Endodermal cell (in vitro differentiated cells): Measurements from ENCODE around the gene HORMAD2. TPM values are rescaled to one million over a fixed set of nuclear protein-coding genes. Genes with fewer than 3 reads are reported as not detected.

ENCODE experiments used
- DNase-seq: peaks from one replicate; pipeline ENCODE4 v3.0.0-alpha.2; 2017
- H3K27ac ChIP-seq: 2 replicates; pipeline ENCODE4 v1.5.1; 2013; ENCODE audit warnings: mild to moderate bottlenecking, low read depth, low read length, moderate library complexity
- H3K27me3 ChIP-seq: 2 replicates; pipeline ENCODE4 v1.6.1; 2013; ENCODE audit warnings: mild to moderate bottlenecking, low read length, moderate library complexity; ENCODE audit not compliant: insufficient read depth, control insufficient read depth, poor library complexity, severe bottlenecking
- H3K36me3 ChIP-seq: 2 replicates; pipeline ENCODE4 v1.7.0; 2013; ENCODE audit warnings: mild to moderate bottlenecking, low read length, moderate library complexity; ENCODE audit not compliant: control insufficient read depth, insufficient read depth
- H3K4me1 ChIP-seq: one replicate; pipeline ENCODE4 v1.7.0; 2013; ENCODE audit warnings: low read length; ENCODE audit not compliant: control insufficient read depth, insufficient read depth
- H3K4me3 ChIP-seq: 2 replicates; pipeline ENCODE4 v1.5.1; 2013; ENCODE audit warnings: mild to moderate bottlenecking, low read length, moderate library complexity
- H3K9ac ChIP-seq: 2 replicates; pipeline ENCODE4 v1.6.1; 2013; ENCODE audit warnings: mild to moderate bottlenecking, low read length, moderate library complexity; ENCODE audit not compliant: poor library complexity, severe bottlenecking; ENCODE audit errors: extremely low read depth
- H3K9me3 ChIP-seq: 2 replicates; pipeline ENCODE4 v1.6.1; 2013; ENCODE audit warnings: mild to moderate bottlenecking, low read length, moderate library complexity; ENCODE audit not compliant: control insufficient read depth
- H3K27ac Mint-ChIP-seq: 2 replicates; pipeline ENCODE4 v1.8.0; 2020; ENCODE audit warnings: mixed read lengths
- H3K27me3 Mint-ChIP-seq: 2 replicates; pipeline ENCODE4 v1.8.0; 2021; ENCODE audit warnings: mild to moderate bottlenecking, mixed read lengths; ENCODE audit not compliant: insufficient read depth
- H3K36me3 Mint-ChIP-seq: 2 replicates; pipeline ENCODE4 v1.8.0; 2020; ENCODE audit warnings: low read depth, mixed read lengths
- H3K4me1 Mint-ChIP-seq: 2 replicates; pipeline ENCODE4 v1.8.0; 2020; ENCODE audit warnings: mixed read lengths
- H3K4me3 Mint-ChIP-seq: 2 replicates; pipeline ENCODE4 v1.8.0; 2020; ENCODE audit warnings: mild to moderate bottlenecking, moderate library complexity, mixed read lengths
- H3K9me3 Mint-ChIP-seq: 2 replicates; pipeline ENCODE4 v1.8.0; 2020; ENCODE audit warnings: mild to moderate bottlenecking, mixed read lengths
- CTCF ChIP-seq: fragments of 200-600 bp; sonication (generic); conservative IDR thresholded peaks from 2 replicates; pipeline ENCODE4 v1.5.0; 2021; ENCODE audit warnings: antibody characterized with exemption, mild to moderate bottlenecking
- WGBS, 2 experiments: methylation state at CpG; one replicate each; pipeline versions ENCODE4 v1.1.5 to v1.1.7; 2013; ENCODE audit warnings: missing lambda C conversion rate in 2 of 2, mixed read lengths in 1 of 2; ENCODE audit not compliant: insufficient coverage in 1 of 2, insufficient read length in 1 of 2; 5-methylcytosine and 5-hydroxymethylcytosine counted together
- long read RNA-seq, 4 experiments: library from polyadenylated mRNA in 2 of 4; library from RNA in 1 of 4; library from capped mRNA in 1 of 4; stranded (forward) in 3 of 4; unstranded in 1 of 4; transcript quantifications; one replicate each; pipeline ENCODE4 v2.0.0, GENCODE V29; 2020 to 2021; ENCODE audit warnings: inconsistent platforms in 1 of 4
- polyA plus RNA-seq, 2 experiments: library from polyadenylated mRNA; stranded (reverse); fragments of 50-300 nt; gene quantifications; one replicate each; pipeline ENCODE4 v1.2.3, GENCODE V29; 2013
- total RNA-seq, 2 donors: library from RNA; stranded (reverse); fragmentation: NEBNext Ultra II Directional in 1 of 2; extraction: Animal tissue kit (Norgen Biotek cat#: 25700) in 1 of 2; gene quantifications; 2 replicates in 1 of 2; 3 replicates in 1 of 2; pipeline ENCODE4 v1.2.1, GENCODE V29; 2021

Gene HORMAD2
- under 1 TPM in 1 of 2 donors, not detected in 1; 0.55 TPM for total RNA-seq
- not detected for polyA plus RNA-seq (2013, experiment 1 of 2)
- polyA plus RNA-seq (2013, experiment 2 of 2): not detected
- long read RNA-seq, experiment 1: 0 reads
- long read RNA-seq, experiment 2: 0 reads
- long read RNA-seq, experiment 3: 0 reads
- long read RNA-seq, experiment 4: 0 reads

GRCh38 chr22:30079952-30080533 lies at the start of gene HORMAD2:
HORMAD2 (plus strand) TSS chr22:30080464; CDS start chr22:30093953, 13,489 bp downstream.
- no peaks in the 10 kb centered on the region for H3K36me3 Mint-ChIP-seq
- peaks cover 20% of the 10 kb centered on the region for H3K27me3 Mint-ChIP-seq
- H3K27me3 ChIP-seq: peaks cover 5% of the 10 kb centered on the region
- peaks cover 5% of the 10 kb centered on the region for H3K9me3 ChIP-seq
- H3K9ac ChIP-seq: no peak within 1 kb of the TSS
- H3K27ac Mint-ChIP-seq: peak within 1 kb of the TSS; percentile 65
- peaks cover 19% of the 10 kb centered on the region for H3K4me1 Mint-ChIP-seq
- DNase-seq: peak; percentile 98
- H3K4me3 ChIP-seq: no peak within 1 kb of the TSS
- no peak within 1 kb of the TSS for H3K27ac ChIP-seq
- no peaks in the 10 kb centered on the region for H3K36me3 ChIP-seq
- TF ChIP-seq CTCF: no peak
- H3K9me3 Mint-ChIP-seq: peaks cover 10% of the 10 kb centered on the region
- H3K4me3 Mint-ChIP-seq: peak within 1 kb of the TSS; percentile 51
- peaks cover 3% of the 10 kb centered on the region for H3K4me1 ChIP-seq
- WGBS, 2 experiments: 76 to 80% methylated on average over 38 to 53 of the region's 53 CpGs

GRCh38 chr22:30031328-30031727 lies 48.9 kb upstream of the HORMAD2 start:
- Mint-ChIP-seq H3K36me3 (peaks cover 20% of the 10 kb centered on the region), H3K27ac (no peak overlapping the region), H3K27me3 (no peaks in the 10 kb centered on the region), H3K4me1 (no peaks in the 10 kb centered on the region), H3K4me3 (no peak overlapping the region), H3K9me3 (no peaks in the 10 kb centered on the region)
- H3K9ac ChIP-seq: no peak overlapping the region
- no peak for TF ChIP-seq CTCF
- no peak overlapping the region for H3K27ac ChIP-seq
- H3K27me3 ChIP-seq: no peaks in the 10 kb centered on the region
- no peak for DNase-seq
- WGBS, 2 experiments: 100% methylated on average over 1 to 3 of the region's 3 CpGs
- no peak overlapping the region for H3K4me3 ChIP-seq
- H3K9me3 ChIP-seq: no peaks in the 10 kb centered on the region
- H3K4me1 ChIP-seq: no peaks in the 10 kb centered on the region
- peaks cover 23% of the 10 kb centered on the region for H3K36me3 ChIP-seq

GRCh38 chr22:30031764-30032455 lies 48.4 kb upstream of the HORMAD2 start:
- Mint-ChIP-seq H3K9me3 (no peaks in the 10 kb centered on the region), H3K27me3 (no peaks in the 10 kb centered on the region), H3K4me1 (peaks cover 2% of the 10 kb centered on the region), H3K27ac (no peak overlapping the region), H3K4me3 (no peak overlapping the region), H3K36me3 (peaks cover 18% of the 10 kb centered on the region)
- 100% methylated on average over 1 of the region's 2 CpGs for WGBS, 2 experiments
- DNase-seq: no peak
- Histone ChIP-seq H3K9me3 (no peaks in the 10 kb centered on the region), H3K4me3 (no peak overlapping the region), H3K9ac (no peak overlapping the region), H3K4me1 (no peaks in the 10 kb centered on the region), H3K36me3 (peaks cover 17% of the 10 kb centered on the region), H3K27me3 (no peaks in the 10 kb centered on the region), H3K27ac (no peak overlapping the region)
- TF ChIP-seq CTCF: no peak
